Neural crest cell (in vitro differentiated cells): ENCODE measurements around the gene MST1R. TPM values are rescaled to one million over a fixed set of nuclear protein-coding genes. Genes with fewer than 3 reads are reported as not detected.

ENCODE experiments used
- DNase-seq: peaks from one replicate; pipeline ENCODE4 v3.0.0; 2021; ENCODE audit warnings: low read depth, mixed read lengths, low spot score
- H3K27ac Mint-ChIP-seq: one replicate; pipeline ENCODE4 v1.8.0; 2021; ENCODE audit warnings: mild to moderate bottlenecking, mixed read lengths; ENCODE audit not compliant: unreplicated experiment
- H3K27me3 Mint-ChIP-seq: 2 replicates; pipeline ENCODE4 v1.8.0; 2021; ENCODE audit warnings: low read depth, mild to moderate bottlenecking, mixed read lengths
- H3K36me3 Mint-ChIP-seq: 2 replicates; pipeline ENCODE4 v1.8.0; 2021; ENCODE audit warnings: low read depth, mild to moderate bottlenecking, mixed read lengths
- H3K4me1 Mint-ChIP-seq: 2 replicates; pipeline ENCODE4 v1.8.0; 2021; ENCODE audit warnings: mixed read lengths
- H3K4me3 Mint-ChIP-seq: one replicate; pipeline ENCODE4 v1.8.0; 2021; ENCODE audit warnings: mild to moderate bottlenecking, mixed read lengths
- H3K9me3 Mint-ChIP-seq: 2 replicates; pipeline ENCODE4 v1.8.0; 2021; ENCODE audit warnings: mixed read lengths
- total RNA-seq: library from RNA; stranded (reverse); gene quantifications from 2 replicates; pipeline ENCODE4 v1.2.1, GENCODE V29; 2021
- TF ChIP-seq, protein P1 (sequence below): fragments of 200-600 bp; sonication (generic); conservative IDR thresholded peaks from 2 replicates; pipeline ENCODE4 v1.5.0; 2021; ENCODE audit warnings: antibody characterized with exemption, mild to moderate bottlenecking

Gene MST1R
- total RNA-seq, 1 donor from 2014 or later = 1.4 TPM

DNA sequence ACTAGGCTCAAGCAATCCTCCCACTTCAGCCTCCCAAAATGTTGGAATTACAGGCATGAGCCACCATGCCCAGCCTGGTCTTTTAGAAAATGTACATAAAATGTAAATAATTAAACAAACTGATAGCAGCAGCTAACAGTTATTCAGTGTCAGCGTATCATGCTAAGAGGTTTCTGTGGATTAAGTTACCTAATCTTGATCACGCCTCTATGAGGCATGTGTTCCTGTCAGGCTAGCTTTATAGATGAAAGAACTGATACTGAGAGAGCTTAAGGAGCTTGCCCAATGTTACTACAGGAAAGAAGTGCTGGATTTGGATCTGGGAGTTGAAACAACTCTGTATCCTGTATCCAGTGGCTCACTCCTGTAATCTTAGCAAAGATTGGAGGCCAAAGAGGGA, 11.2 kb upstream of the MST1R start:
- TF ChIP-seq, protein P1, sequence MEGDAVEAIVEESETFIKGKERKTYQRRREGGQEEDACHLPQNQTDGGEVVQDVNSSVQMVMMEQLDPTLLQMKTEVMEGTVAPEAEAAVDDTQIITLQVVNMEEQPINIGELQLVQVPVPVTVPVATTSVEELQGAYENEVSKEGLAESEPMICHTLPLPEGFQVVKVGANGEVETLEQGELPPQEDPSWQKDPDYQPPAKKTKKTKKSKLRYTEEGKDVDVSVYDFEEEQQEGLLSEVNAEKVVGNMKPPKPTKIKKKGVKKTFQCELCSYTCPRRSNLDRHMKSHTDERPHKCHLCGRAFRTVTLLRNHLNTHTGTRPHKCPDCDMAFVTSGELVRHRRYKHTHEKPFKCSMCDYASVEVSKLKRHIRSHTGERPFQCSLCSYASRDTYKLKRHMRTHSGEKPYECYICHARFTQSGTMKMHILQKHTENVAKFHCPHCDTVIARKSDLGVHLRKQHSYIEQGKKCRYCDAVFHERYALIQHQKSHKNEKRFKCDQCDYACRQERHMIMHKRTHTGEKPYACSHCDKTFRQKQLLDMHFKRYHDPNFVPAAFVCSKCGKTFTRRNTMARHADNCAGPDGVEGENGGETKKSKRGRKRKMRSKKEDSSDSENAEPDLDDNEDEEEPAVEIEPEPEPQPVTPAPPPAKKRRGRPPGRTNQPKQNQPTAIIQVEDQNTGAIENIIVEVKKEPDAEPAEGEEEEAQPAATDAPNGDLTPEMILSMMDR = no peak
- no peak for DNase-seq
- no peaks in the 10 kb centered on the region for H3K4me1 Mint-ChIP-seq
- H3K4me3 Mint-ChIP-seq = no peak overlapping the region
- H3K9me3 Mint-ChIP-seq = no peaks in the 10 kb centered on the region
- H3K27ac Mint-ChIP-seq = no peak overlapping the region
- no peaks in the 10 kb centered on the region for H3K27me3 Mint-ChIP-seq
- no peaks in the 10 kb centered on the region for H3K36me3 Mint-ChIP-seq

DNA sequence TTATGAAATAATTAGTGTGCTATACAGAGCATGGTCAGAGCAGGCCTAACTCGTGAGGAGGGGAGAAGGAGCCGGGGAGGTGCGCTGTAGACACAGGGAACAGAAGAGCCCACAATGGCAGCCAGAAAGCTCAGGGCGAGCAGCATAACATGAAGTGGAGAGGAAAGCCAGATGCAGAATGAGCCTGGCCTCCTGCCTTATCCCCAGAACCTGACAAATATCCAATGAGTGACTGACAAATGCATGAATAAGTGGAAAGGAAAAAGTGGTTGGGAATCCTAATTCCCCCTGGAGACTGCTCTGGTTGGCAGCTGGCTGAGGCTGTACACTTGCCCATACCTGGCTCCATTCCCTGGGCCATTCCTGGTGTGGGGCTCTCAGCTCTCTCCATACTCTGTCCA, 9.2 kb upstream of the MST1R start:
- Mint-ChIP-seq H3K4me1 (no peaks in the 10 kb centered on the region), H3K4me3 (no peak overlapping the region), H3K27me3 (no peaks in the 10 kb centered on the region), H3K27ac (no peak overlapping the region), H3K9me3 (no peaks in the 10 kb centered on the region), H3K36me3 (no peaks in the 10 kb centered on the region)
- TF ChIP-seq, protein P1 = no peak
- no peak for DNase-seq

DNA sequence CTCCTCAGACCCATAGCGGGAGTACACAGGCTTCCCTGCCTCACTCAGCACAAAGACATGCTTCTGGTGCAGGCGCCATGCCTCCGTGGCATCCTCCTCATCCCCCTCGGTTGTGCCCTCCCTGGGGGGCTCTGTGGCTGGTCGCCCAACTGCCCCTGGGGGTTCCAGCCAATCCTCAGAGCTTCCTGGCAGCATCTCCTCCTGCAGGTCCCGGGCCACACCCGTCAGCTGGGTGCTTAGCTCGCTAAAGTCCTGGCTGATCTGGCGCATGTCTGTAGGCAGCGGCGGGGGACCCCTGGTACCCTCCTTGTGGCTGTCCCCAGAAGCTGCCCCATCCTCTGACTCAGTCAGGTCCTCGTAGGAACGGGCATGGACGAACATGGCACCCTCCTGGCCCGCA, 7.9 kb upstream of the MST1R start:
- DNase-seq = no peak
- Mint-ChIP-seq H3K27ac (no peak overlapping the region), H3K4me3 (no peak overlapping the region), H3K36me3 (no peaks in the 10 kb centered on the region), H3K27me3 (no peaks in the 10 kb centered on the region), H3K9me3 (no peaks in the 10 kb centered on the region), H3K4me1 (no peaks in the 10 kb centered on the region)
- TF ChIP-seq, protein P1 = no peak

DNA sequence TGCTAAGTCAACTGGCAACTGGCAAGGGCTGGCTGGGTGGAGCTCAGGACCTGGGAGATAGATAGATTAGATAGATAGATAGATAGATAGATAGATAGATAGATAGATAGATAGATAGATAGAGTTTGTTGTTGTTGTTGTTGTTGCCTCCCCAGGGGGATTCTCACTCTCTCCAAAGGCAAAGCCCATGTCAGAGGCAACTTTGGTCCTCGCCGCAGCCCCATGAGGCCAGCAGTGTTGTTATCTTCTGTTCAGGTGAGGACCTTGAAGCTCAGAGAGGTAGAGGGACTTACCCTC, 7.4 kb upstream of the MST1R start:
- TF ChIP-seq, protein P1 = no peak
- no peak for DNase-seq
- peaks cover 3% of the 10 kb centered on the region for H3K4me1 Mint-ChIP-seq
- no peak overlapping the region for H3K4me3 Mint-ChIP-seq
- H3K9me3 Mint-ChIP-seq = no peaks in the 10 kb centered on the region
- H3K27me3 Mint-ChIP-seq = no peaks in the 10 kb centered on the region
- peak overlapping the region; percentile 80 for H3K27ac Mint-ChIP-seq
- H3K36me3 Mint-ChIP-seq = no peaks in the 10 kb centered on the region

DNA sequence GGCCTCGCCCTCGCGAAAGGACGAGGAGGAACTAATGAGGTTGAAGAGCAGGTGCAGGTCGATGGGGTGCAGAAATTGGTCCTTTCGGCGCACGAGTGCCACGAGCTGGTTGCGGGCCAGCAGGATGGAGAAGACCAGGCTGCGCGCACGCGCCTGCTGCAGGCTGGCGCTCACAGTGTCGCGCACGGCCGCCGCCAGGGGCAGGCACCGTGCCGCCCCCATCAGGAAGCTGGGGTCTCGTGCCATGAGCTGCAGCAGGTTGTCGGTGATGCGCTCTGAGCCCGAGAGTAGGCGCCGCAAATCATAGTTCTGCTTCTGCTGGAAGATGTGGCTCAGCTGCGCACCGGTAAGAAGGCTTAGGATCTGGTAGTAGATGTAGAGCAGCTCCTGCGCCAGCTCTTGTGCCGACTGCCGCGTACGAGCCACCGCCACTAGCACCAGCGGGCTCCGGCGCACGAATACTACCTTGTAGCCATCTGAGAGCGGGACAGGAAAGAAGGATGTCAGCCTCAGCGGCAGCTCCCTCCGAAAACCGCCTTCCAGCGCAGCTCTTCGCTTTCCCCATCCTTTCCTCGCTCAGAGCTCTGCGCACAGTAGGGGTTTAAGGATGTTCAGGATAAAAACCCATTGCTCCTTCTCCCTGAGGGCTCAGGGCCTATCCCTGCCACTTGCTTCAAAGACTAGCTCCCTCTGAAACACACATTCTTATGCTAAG, 6.9 kb upstream of the MST1R start:
- H3K27ac Mint-ChIP-seq = peak overlapping the region; percentile 80
- no peak for DNase-seq
- H3K36me3 Mint-ChIP-seq = no peaks in the 10 kb centered on the region
- H3K27me3 Mint-ChIP-seq = no peaks in the 10 kb centered on the region
- TF ChIP-seq, protein P1 = no peak
- no peak overlapping the region for H3K4me3 Mint-ChIP-seq
- no peaks in the 10 kb centered on the region for H3K9me3 Mint-ChIP-seq
- peaks cover 7% of the 10 kb centered on the region for H3K4me1 Mint-ChIP-seq
